G401 (cell line): ENCODE measurements around the gene IFT122. TPM values are rescaled to one million over a fixed set of nuclear protein-coding genes. Genes with fewer than 3 reads are reported as not detected.
"Not testable (repeated sequence)": the region's sequence is repeated elsewhere in the genome, so short reads cannot be mapped to it uniquely, and the experiment has no call there.

ENCODE experiments used
- DNase-seq: peaks from one replicate; pipeline ENCODE4 v3.0.0-alpha.2; 2015; ENCODE audit warnings: low spot score
- in situ Hi-C: cut with HindIII; loops from 2 replicates; pipeline ENCODE4 v1.10.0; 2016; ENCODE audit warnings: low sequenced_read_pairs, mixed read lengths
- total RNA-seq: library from RNA; depleted of rRNA; stranded (reverse); fragments of >200 nt; shearing (Covaris generic); gene quantifications from 2 replicates; pipeline ENCODE4 v1.2.3, GENCODE V29; 2014

IFT122 gene
- total RNA-seq, 1 experiment from 2014 or later: 14.6 TPM

DNA sequence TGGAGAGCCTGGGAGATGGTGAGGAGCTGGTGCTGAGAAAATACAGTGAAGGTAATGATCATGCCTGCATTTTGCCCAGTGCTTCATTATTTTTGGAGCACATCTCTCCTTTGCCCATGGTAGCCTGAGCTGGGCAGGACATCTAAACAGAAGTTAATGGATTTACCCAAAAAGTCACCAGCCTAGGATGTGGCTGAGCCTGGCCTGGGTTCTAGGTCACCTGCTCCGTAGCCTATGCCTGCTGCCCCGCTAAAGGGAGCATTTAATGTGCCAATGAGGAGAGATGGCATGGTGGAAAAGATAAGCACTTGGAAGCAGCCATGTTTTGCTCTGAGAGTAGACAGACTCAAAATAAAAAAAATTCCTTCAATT is 46.6 kb downstream of the IFT122 start:
- in situ Hi-C loops: no loop called here
- no peak for DNase-seq

GRCh38 chr3:129487183-129487867 is 47.3 kb downstream of the IFT122 start:
- no peak for DNase-seq
- in situ Hi-C loops: no loop called here

DNA sequence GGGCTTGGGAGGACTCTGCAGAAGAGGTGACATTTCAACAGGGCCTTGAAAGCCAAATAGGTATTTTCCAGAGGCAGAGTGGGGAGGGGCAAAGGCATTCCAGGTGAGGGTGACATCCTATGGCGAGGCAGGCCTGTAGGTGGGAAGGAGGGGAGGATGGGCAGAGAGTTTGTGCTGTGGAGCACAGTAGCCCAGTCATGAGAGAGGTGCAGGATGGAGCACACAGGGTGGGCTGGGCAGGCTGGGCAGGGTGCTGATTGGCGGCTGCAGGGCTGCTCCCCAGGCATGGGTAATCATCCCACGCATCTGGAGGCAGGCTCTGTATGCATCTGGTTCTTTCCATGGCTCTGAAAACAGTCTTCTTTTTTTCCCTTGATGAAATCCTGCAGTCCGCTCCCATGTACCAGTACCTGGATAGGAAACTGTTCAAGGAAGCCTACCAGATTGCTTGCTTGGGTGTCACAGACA is 47.9 kb downstream of the IFT122 start:
- in situ Hi-C loops, DNase-seq: not testable (repeated sequence)

GRCh38 chr3:129489258-129489657 is 49.2 kb downstream of the IFT122 start:
- in situ Hi-C loops, DNase-seq: not testable (repeated sequence)

GRCh38 chr3:129490273-129490675 is 50.2 kb downstream of the IFT122 start:
- in situ Hi-C loops: no loop called here
- DNase-seq: peak; percentile 88

DNA sequence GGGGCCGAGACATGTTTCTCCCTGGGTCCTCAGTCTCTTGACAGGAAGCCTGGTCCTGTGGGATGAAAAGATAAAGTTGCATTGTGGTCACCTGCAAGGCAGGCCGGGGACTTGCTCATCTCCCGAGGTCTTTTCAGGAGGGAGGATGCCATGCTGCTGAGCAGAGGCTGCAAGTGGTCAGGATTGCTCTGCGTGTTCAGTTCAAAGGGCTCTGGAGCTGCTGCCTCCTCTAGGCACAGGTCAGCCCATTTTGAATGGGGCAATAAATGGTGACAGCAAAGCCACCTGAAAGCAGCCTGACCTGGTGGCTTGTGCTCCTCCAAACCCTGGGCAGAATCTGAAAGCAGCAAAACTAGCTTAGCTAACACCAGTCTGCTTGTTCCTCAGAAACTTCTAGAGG is 51.1 kb downstream of the IFT122 start:
- in situ Hi-C loops, DNase-seq: not testable (repeated sequence)

- no peak for DNase-seq
- in situ Hi-C loops: no loop called here
Observed at GRCh38 chr3:129491794-129492193, 51.8 kb downstream of the IFT122 start.

- in situ Hi-C loops: no loop called here
- no peak for DNase-seq
Observed at GRCh38 chr3:129492691-129493090, 52.7 kb downstream of the IFT122 start.

DNA sequence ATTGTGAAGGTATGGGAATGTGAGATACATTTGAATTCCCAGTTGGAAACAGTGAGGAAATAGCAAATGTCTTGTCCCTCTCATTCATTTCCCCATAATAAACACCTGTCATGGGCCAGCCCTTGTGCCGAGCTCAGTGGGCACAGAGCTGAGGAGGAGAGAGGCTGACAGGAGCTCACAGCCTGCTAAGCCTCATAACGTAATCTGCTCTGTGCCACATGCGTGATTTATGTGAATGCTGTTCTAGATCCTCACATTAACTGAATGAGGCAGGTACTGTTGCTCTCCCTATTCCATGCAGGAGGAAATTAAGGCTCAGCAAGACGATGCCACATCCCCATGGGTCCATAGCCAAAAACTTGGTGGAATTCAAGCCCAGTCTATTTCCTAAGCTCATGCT is 53.2 kb downstream of the IFT122 start:
- DNase-seq: no peak
- in situ Hi-C loops: no loop called here

DNA sequence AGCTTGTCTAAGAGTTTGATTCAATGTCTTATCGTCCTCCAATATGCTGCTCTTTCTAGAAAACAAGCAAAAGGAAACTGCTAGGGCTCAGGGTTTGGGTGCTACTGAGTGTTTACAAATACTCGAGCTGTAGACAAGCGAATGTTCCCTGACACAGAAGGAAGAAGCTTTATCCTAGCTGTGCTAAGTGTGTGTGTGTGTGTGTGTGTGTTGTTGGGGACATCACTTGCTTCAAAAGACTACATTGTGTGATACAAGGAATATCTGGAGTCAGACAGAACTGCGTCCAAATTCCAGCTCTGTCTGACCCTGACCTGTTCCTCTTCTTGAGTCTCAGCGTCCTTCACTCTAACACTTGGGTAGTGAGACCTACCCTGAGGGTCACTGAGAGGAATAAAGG is 54.5 kb downstream of the IFT122 start:
- in situ Hi-C loops, DNase-seq: not testable (repeated sequence)

DNA sequence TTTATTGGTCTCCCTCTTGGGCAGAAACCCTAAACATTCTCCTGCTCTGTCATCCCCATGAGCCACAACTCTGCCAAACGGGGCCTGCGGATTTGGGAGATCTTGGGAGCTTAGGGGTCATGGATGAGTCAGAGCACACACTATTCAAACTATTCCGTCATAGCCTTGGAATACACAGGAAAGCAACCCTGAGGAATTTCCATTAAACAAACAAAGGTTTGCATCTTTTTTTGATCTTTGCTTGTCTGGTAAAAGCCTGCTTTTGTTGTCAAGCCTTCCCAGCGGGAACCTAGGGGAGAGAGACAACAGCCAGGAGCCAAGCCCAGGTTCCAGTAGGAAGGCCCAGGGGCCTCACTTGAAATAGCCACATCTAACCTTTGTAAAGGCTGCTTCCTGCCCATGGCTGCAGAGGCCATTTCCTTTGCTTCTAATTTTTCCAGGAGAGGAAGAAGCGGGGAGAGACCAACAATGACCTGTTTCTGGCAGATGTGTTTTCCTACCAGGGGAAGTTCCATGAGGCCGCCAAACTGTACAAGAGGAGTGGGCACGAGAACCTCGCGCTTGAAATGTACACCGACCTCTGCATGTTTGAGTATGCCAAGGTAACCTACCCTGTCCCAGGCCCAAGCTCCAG is 55.1 kb downstream of the IFT122 start:
- in situ Hi-C loops, DNase-seq: not testable (repeated sequence)

DNA sequence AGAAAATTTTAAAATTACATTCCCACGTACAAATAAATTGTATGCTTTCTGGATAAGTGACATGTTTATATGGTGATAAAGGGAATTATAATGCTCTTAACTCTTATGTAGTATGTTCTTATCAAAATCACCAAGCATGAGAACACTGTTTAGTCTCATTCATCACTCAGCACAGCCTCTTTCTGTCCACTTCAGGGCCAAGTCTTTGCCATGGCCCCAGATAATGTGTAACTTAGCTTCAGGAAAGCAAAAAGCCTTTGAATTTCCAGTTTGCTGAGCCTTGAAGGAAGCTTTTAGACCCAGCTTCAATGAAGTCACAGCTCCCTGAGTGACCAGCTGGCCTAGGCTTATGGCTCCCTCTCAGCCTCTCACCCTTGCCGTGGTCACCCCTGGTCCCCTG is 57.9 kb downstream of the IFT122 start:
- DNase-seq, in situ Hi-C loops: not testable (repeated sequence)

GRCh38 chr3:129498603-129499488 is 58.8 kb downstream of the IFT122 start:
- DNase-seq, in situ Hi-C loops: not testable (repeated sequence)

DNA sequence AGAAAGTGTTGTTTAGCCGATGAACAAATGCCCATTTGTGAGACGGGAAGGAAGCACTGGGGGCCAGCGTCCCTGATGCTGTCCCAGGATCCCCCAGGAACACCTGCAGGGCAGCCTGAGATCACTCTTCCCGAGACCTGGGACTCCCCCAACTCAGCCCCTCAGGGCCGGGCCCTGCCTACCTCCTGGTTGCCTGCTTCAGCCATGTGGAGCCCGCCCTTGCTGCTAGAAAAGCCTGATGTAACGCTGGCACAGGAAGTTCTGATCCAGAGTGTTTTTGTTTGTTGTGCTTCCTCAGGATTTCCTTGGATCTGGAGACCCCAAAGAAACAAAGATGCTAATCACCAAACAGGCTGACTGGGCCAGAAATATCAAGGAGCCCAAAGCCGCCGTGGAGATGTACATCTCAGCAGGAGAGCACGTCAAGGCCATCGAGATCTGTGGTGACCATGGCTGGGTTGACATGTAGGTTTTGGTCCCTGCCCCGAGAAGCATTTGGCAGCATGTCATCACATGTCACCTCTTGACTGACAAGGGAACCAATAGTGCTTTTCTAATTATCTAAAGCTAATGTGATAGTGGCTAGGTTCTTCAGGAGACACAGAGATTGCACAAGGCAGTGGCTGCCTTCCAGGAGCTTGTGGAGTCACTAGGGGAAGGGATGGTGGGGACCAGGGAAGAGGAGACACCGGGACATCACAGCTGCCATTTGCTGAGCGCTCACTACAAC is 59.7 kb downstream of the IFT122 start:
- in situ Hi-C loops, DNase-seq: not testable (repeated sequence)

GRCh38 chr3:129500334-129500658 is 60.3 kb downstream of the IFT122 start:
- no peak for DNase-seq
- in situ Hi-C loops: no loop called here

GRCh38 chr3:129501630-129502029 is 61.6 kb downstream of the IFT122 start:
- in situ Hi-C loops: no loop called here
- no peak for DNase-seq

- peak; percentile 50 for DNase-seq
- in situ Hi-C loops: no loop called here
Observed at GRCh38 chr3:129502641-129503408, 62.8 kb downstream of the IFT122 start.

- in situ Hi-C loops: no loop called here
- DNase-seq: no peak
Observed at GRCh38 chr3:129503471-129504291, 63.7 kb downstream of the IFT122 start.
